ENCODE measurements around the gene CRHBP. TPM values are rescaled to one million over a fixed set of nuclear protein-coding genes. Genes with fewer than 3 reads are reported as not detected.
A peak's percentile ranks its signal among the peaks of the same experiment; 100 is the strongest.

The CRHBP gene
- total and polyA plus RNA-seq, 9 of the 15 experiments (the other 6 are each of a cell fraction or from before 2014, with no cell fraction given): not detected

DNA sequence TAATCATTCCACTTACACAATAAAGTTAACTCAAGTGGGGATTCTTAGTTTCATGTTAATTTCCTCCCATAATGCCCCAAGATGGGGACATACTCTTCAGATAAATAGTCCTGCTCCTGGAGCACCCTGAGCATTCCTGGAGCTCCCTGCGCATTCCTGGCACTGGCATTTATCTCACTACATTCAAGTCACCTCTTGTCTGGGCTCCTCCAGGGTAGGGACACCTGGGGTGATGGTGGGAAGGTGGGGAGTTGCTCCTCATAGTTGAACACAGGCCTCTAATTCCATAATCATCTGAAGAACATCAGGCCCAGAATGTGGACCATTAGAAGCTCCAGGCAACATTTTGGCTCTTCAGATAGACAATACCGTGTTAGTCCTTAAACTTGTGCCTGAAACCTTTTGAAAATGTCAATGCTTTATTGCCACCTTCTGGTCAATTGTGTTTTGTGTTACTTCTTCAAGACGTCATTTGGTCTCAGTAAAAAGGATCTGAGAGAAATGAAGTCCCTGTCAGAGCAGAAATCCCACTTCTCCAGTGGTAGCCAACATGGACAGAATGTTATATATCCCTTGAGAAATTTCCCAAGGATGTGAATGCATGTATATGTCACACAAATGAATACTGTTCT is 63.2 kb downstream of the CRHBP start:
- Histone ChIP-seq H3K4me2 (ENCODE audit: insufficient read depth, low read length) (no peak overlapping the region), H2AFZ (ENCODE audit: low read depth, low read length) (no peak overlapping the region), H3K4me3 (no peak overlapping the region), H3K9ac (ENCODE audit: insufficient read depth in 1 of 2, low read depth in 2 of 2, low read length in 2 of 2) (no peak overlapping the region), H3K36me3 (ENCODE audit: control insufficient read depth, insufficient read depth, low read length) (no peaks in the 10 kb centered on the region), H4K20me1 (replicated peaks; ENCODE audit: control insufficient read depth, insufficient read depth, low read length) (no peaks in the 10 kb centered on the region), H3K4me1 (replicated peaks in 1 of 2; ENCODE audit: control insufficient read depth in 2 of 2, insufficient read depth in 2 of 2, low read length in 2 of 2) (no peaks in the 10 kb centered on the region), H3K9me3 (replicated peaks; ENCODE audit: control insufficient read depth, insufficient read depth, low read depth, low read length) (no peaks in the 10 kb centered on the region), H3K79me2 (ENCODE audit: control insufficient read depth, insufficient read depth, low read length) (no peaks in the 10 kb centered on the region), H3K27me3 (ENCODE audit: control insufficient read depth in 2 of 2, insufficient read depth in 2 of 2, low read length in 2 of 2) (peaks cover 0 to 4% of the 10 kb centered on the region in 2 experiments; a peak in 1 of 5 replicates), H3K9me1 (ENCODE audit: control insufficient read depth, insufficient read depth, low read length) (no peaks in the 10 kb centered on the region), H3K27ac (ENCODE audit: extremely low read depth, low read depth, low read length) (no peak overlapping the region)
- FAIRE-seq: peak; percentile 86
- BruUV-seq (replicated peaks): no TSS peak
- WGBS (ENCODE audit: insufficient coverage, low coverage, missing lambda C conversion rate): 17% methylated on average over 3 of the region's 3 CpGs
- ATAC-seq: peak; percentile 75
- intact Hi-C loops (cut with micrococcal nuclease) (loop anchor here (1.0 to 2.0 kb wide), 3 partner anchors 61 to 415 kb away; no protein-coding TSS in a partner anchor), in situ Hi-C loops (cut with MboI) (loop anchor here (5.0 to 10.0 kb wide), 2 partner anchors 149 to 411 kb away; no protein-coding TSS in a partner anchor)
- ChIA-PET CTCF (ENCODE audit: low intra/inter-chr PET ratio) (interaction anchor here (2.5 to 3.1 kb wide), 2 partner anchors 148 to 414 kb away, joined by 9 to 29 read pairs; no protein-coding TSS in a partner anchor), POLR2A (interaction anchor here (1.4 kb wide), 1 partner anchor 10 kb away, joined by 6 read pairs; no protein-coding TSS in a partner anchor)
- DNase-seq (ENCODE audit: extremely low read depth in 1 of 4, low spot score in 3 of 4): peak in 2 of 4 experiments; percentile 21 to 66
- TF ChIP-seq EP400 (IDR thresholded peaks at IDR 0.05) (no peak), CBFA2T3 (IDR thresholded peaks at IDR 0.05) (no peak), SMC3 (conservative IDR thresholded peaks at IDR 0.05; ENCODE audit: insufficient read depth, low read depth, low read length) (peak; percentile 45; the same call in 1 of the 2 replicates), DEAF1 (CRISPR knock-in tag; IDR thresholded peaks at IDR 0.05) (peak; percentile 75), ARID2 (IDR thresholded peaks at IDR 0.05) (0 out of 2 replicates have a peak, but pooled peaks have one; percentile 25), CC2D1A (IDR thresholded peaks at IDR 0.05) (0 out of 2 replicates have a peak, but pooled peaks have one; percentile 32), CHD7 (IDR thresholded peaks at IDR 0.05; ENCODE audit: low read depth, low read length) (no peak), ZFP36 (IDR thresholded peaks at IDR 0.05; ENCODE audit: low read depth, low read length, partially characterized antibody) (no peak)

All from K562 (cell line).